Gastroesophageal sphincter (tissue), 4 donors: ENCODE measurements around the gene TPI1. TPM values are rescaled to one million over a fixed set of nuclear protein-coding genes. Genes with fewer than 3 reads are reported as not detected.
"Not testable (repeated sequence)": the region's sequence is repeated elsewhere in the genome, so short reads cannot be mapped to it uniquely, and the experiment has no call there.

ENCODE experiments used
- ATAC-seq: fragments of 150-250 bp; one replicate; pipeline ENCODE4 v1.9.1; 2016; ENCODE audit warnings: mild to moderate bottlenecking, moderate library complexity
- H3K27ac ChIP-seq, 4 donors: fragments of 200-600 bp; sonication (generic) in 3 of 4; 1 replicate in 3 of 4; 2 replicates in 1 of 4; pipeline ENCODE4 v1.5.1; 2016 to 2019
- H3K27me3 ChIP-seq: fragments of 200-600 bp; sonication (generic); one replicate; pipeline ENCODE4 v1.5.1; 2019
- H3K36me3 ChIP-seq, 2 donors: fragments of 200-600 bp; sonication (generic); one replicate each; pipeline ENCODE4 v1.5.1; 2019; ENCODE audit warnings: control low read depth in 1 of 2
- H3K4me1 ChIP-seq, 3 donors: fragments of 200-600 bp; sonication (generic); 1 replicate in 2 of 3; 2 replicates in 1 of 3; pipeline ENCODE4 v1.5.1; 2016 to 2019; ENCODE audit warnings: control low read depth in 2 of 3
- H3K4me3 ChIP-seq, 2 donors: fragments of 200-600 bp; sonication (generic); one replicate each; pipeline ENCODE4 v1.5.1; 2019; ENCODE audit warnings: mild to moderate bottlenecking in 1 of 2, moderate library complexity in 1 of 2
- H3K9me3 ChIP-seq, 3 donors: fragments of 200-600 bp; sonication (generic); one replicate each; pipeline ENCODE4 v1.5.1; 2017 to 2019; ENCODE audit warnings: control low read depth in 2 of 3
- CTCF ChIP-seq, 4 experiments: fragments of 200-600 bp in 2 of 4; fragments of 450-650 bp in 2 of 4; sonication (generic) in 1 of 4; IDR thresholded peaks; one replicate each; pipeline ENCODE4 v1.5.1; 2017 to 2019; ENCODE audit warnings: antibody characterized with exemption in 4 of 4, mild to moderate bottlenecking in 2 of 4, moderate library complexity in 2 of 4
- EP300 ChIP-seq: sonication (generic); formaldehyde crosslinking; IDR thresholded peaks from one replicate; pipeline ENCODE4 v1.6.1; 2017; ENCODE audit warnings: antibody characterized with exemption, mild to moderate bottlenecking
- POLR2A ChIP-seq, 2 donors: fragments of 450-650 bp; IDR thresholded peaks; one replicate each; pipeline ENCODE4 v1.6.1; 2017; ENCODE audit warnings: antibody characterized with exemption in 2 of 2, mild to moderate bottlenecking in 2 of 2, moderate library complexity in 1 of 2
- POLR2AphosphoS5 ChIP-seq: sonication (generic); formaldehyde crosslinking; IDR thresholded peaks from one replicate; pipeline ENCODE4 v1.6.1; 2017; ENCODE audit warnings: antibody characterized with exemption
- WGBS, 2 donors: methylation state at CpG; one replicate each; pipeline ENCODE4 v1.1.5; 2018; ENCODE audit warnings: low coverage in 1 of 2; 5-methylcytosine and 5-hydroxymethylcytosine counted together
- total RNA-seq, 4 donors: library from RNA; depleted of rRNA; stranded (reverse); fragments of >200 nt; gene quantifications; one replicate each; pipeline ENCODE4 v1.1.0, GENCODE V29; 2016

Gene TPI1
- total RNA-seq, 4 donors from 2014 or later = 324 to 473 (median 392) TPM

- H3K27me3 ChIP-seq = no peaks in the 10 kb centered on the region
- peaks cover 0 to 58% of the 10 kb centered on the region in 2 donors for H3K36me3 ChIP-seq
- no peaks in the 10 kb centered on the region for H3K9me3 ChIP-seq
- no peak for ATAC-seq
- peak overlapping the region; percentile 64 to 99 for H3K4me3 ChIP-seq
- peaks cover 0 to 58% (median 36%) of the 10 kb centered on the region in 3 donors for H3K4me1 ChIP-seq
- TF ChIP-seq POLR2AphosphoS5 (no peak), CTCF (IDR thresholded peaks at IDR 0.05) (no peak), EP300 (no peak), POLR2A (IDR thresholded peaks at IDR 0.05) (no peak)
- 5 to 8% methylated on average over 2 to 16 of the region's 22 CpGs for WGBS, 2 donors
- peak overlapping the region; percentile 86 to 99 (median 98) for H3K27ac ChIP-seq
Observed at GRCh38 chr12:6868211-6869048, 1.1 kb downstream of the TPI1 start.

GRCh38 chr12:6869049-6870021 is 2.0 kb downstream of the TPI1 start:
- TF ChIP-seq POLR2A (IDR thresholded peaks at IDR 0.05) (no peak), CTCF (IDR thresholded peaks at IDR 0.05) (peak in 3 of 4 experiments; percentile 85 to 96 (median 92)), POLR2AphosphoS5 (peak; percentile 7), EP300 (no peak)
- no peaks in the 10 kb centered on the region for H3K9me3 ChIP-seq
- peaks cover 0 to 49% of the 10 kb centered on the region in 2 donors for H3K36me3 ChIP-seq
- H3K27ac ChIP-seq = peak overlapping the region in 3 of 4 donors; percentile 98 to 99 (median 98)
- no peak for ATAC-seq
- peaks cover 0 to 67% (median 36%) of the 10 kb centered on the region in 3 donors for H3K4me1 ChIP-seq
- H3K4me3 ChIP-seq = peak overlapping the region in 1 of 2 donors; percentile 99
- 17 to 22% methylated on average over 8 to 9 of the region's 12 CpGs for WGBS, 2 donors
- no peaks in the 10 kb centered on the region for H3K27me3 ChIP-seq

- not testable (repeated sequence) for H3K27me3 ChIP-seq, ATAC-seq, H3K9me3 ChIP-seq, H3K4me3 ChIP-seq
- Histone ChIP-seq H3K36me3 (peaks cover 0 to 40% of the 10 kb centered on the region in 2 donors), H3K4me1 (peaks cover 0 to 71% (median 36%) of the 10 kb centered on the region in 3 donors), H3K27ac (peak overlapping the region in 3 of 4 donors; percentile 9 to 98 (median 85))
- WGBS, 2 donors = 17% methylated on average over 1 of the region's 4 CpGs; no CpG with 5 or more reads in 1 of the 2 donors
Observed at GRCh38 chr12:6870304-6870703, 3.0 kb downstream of the TPI1 start.

- Histone ChIP-seq H3K4me3 (peak overlapping the region in 1 of 2 donors; percentile 84), H3K4me1 (peaks cover 0 to 70% (median 36%) of the 10 kb centered on the region in 3 donors), H3K36me3 (peaks cover 0 to 35% of the 10 kb centered on the region in 2 donors), H3K27ac (peak overlapping the region in 3 of 4 donors; percentile 85 to 94 (median 89)), H3K27me3 (no peaks in the 10 kb centered on the region), H3K9me3 (no peaks in the 10 kb centered on the region)
- TF ChIP-seq POLR2AphosphoS5 (no peak), CTCF (IDR thresholded peaks at IDR 0.05) (no peak), EP300 (no peak), POLR2A (IDR thresholded peaks at IDR 0.05) (no peak)
- WGBS, 2 donors = 46% methylated on average over 2 of the region's 12 CpGs; no CpG with 5 or more reads in 1 of the 2 donors
- no peak for ATAC-seq
Observed at GRCh38 chr12:6871052-6871957, 4.0 kb downstream of the TPI1 start.
